GM10248 (cell line): ENCODE data around the gene TLE3.
A peak's percentile ranks its signal among the peaks of the same experiment; 100 is the strongest.
"Not testable (repeated sequence)": the region's sequence is repeated elsewhere in the genome, so short reads cannot be mapped to it uniquely, and the experiment has no call there.

Source experiments
- CTCF ChIA-PET: fragments of 300-600 bp; sonication (Branson Sonifier 250); formaldehyde crosslinking; extraction: SDS; loops from one replicate; lab custom pipeline; 2021; ENCODE audit warnings: antibody characterized with exemption; lab: Yijun Ruan, JAX
- POLR2A ChIA-PET: fragments of 350-650 bp; sonication (Branson Sonifier 250); formaldehyde crosslinking; extraction: SDS; loops from one replicate; lab custom pipeline; 2020; ENCODE audit warnings: antibody characterized with exemption; lab: Yijun Ruan, JAX
- DNase-seq: peaks from one replicate; pipeline ENCODE4 v3.0.0; 2012; ENCODE audit errors: extremely low spot score
- CTCF ChIP-seq: IDR thresholded peaks from 2 replicates; pipeline ENCODE4 v1.5.1; 2012; ENCODE audit warnings: mild to moderate bottlenecking, low read depth; ENCODE audit errors: extremely low read depth, missing control alignments, control extremely low read depth

The TLE3 gene

GRCh38 chr15:70142072-70142321 lies 44.3 kb upstream of the TLE3 start:
- POLR2A ChIA-PET, result no interaction called here
- DNase-seq, result no peak
- CTCF ChIA-PET, result interaction anchor here (3.0 kb wide), 1 partner anchor 13 kb away, joined by 16 read pairs; no protein-coding TSS in a partner anchor
- no peak for TF ChIP-seq CTCF

GRCh38 chr15:70141376-70142071 lies 43.8 kb upstream of the TLE3 start:
- TF ChIP-seq CTCF, result no peak
- ChIA-PET CTCF (interaction anchor here (0.7 to 3.0 kb wide), 7 partner anchors 11 to 347 kb away, joined by 3 to 16 read pairs (median 4); no protein-coding TSS in a partner anchor), POLR2A (interaction anchor here (1.1 kb wide), 1 partner anchor 44 kb away, joined by 4 read pairs; the partner anchor contains the start of gene TLE3)
- DNase-seq, result no peak

- ChIA-PET CTCF (interaction anchor here (0.7 to 3.0 kb wide), 10 partner anchors 9 to 348 kb away, joined by 3 to 16 read pairs (median 4); no protein-coding TSS in a partner anchor), POLR2A (interaction anchor here (1.1 kb wide), 1 partner anchor 43 kb away, joined by 4 read pairs; the partner anchor contains the start of gene TLE3)
- no peak for TF ChIP-seq CTCF
- peak; percentile 59 for DNase-seq
Observed at GRCh38 chr15:70140543-70141375, 43.0 kb upstream of the TLE3 start.

GRCh38 chr15:70140025-70140542 lies 42.4 kb upstream of the TLE3 start:
- no peak for TF ChIP-seq CTCF
- ChIA-PET POLR2A (interaction anchor here (1.1 kb wide), 1 partner anchor 42 kb away, joined by 4 read pairs; the partner anchor contains the start of gene TLE3), CTCF (interaction anchor here (0.8 to 3.0 kb wide), 10 partner anchors 8 to 348 kb away, joined by 3 to 16 read pairs (median 4); no protein-coding TSS in a partner anchor)
- DNase-seq, result no peak

GRCh38 chr15:70137967-70138366 lies 40.2 kb upstream of the TLE3 start:
- TF ChIP-seq CTCF, result no peak
- CTCF ChIA-PET, result no interaction called here
- POLR2A ChIA-PET, result no interaction called here
- DNase-seq, result no peak

GRCh38 chr15:70137021-70137420 lies 39.3 kb upstream of the TLE3 start:
- CTCF ChIA-PET, result interaction anchor here (1.7 kb wide), 1 partner anchor 7 kb away, joined by 4 read pairs; no protein-coding TSS in a partner anchor
- POLR2A ChIA-PET, DNase-seq: not testable (repeated sequence)
